ENCODE results near the gene EPHA6.

Gene EPHA6

DNA sequence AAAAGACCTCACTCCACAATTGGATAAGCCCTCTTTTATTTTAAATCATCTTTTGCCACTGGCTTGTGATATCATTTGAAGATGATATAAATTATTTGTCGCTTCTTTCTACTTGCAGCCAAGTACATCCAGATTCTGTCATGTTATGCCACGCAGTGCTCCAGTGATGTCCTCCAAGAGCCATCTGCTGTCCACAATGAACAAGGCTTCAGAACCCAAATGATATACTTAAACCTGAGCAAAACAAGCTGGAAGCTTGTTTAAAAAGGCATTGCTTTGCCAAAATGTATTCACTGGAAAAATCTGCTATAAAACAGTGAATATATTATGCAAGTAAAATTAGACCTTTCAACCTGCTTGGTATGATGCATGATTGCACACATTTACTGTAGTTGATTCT is 891.4 kb downstream of the EPHA6 start:
- no peak for DNase-seq (ENCODE audit: low read depth)

DNA sequence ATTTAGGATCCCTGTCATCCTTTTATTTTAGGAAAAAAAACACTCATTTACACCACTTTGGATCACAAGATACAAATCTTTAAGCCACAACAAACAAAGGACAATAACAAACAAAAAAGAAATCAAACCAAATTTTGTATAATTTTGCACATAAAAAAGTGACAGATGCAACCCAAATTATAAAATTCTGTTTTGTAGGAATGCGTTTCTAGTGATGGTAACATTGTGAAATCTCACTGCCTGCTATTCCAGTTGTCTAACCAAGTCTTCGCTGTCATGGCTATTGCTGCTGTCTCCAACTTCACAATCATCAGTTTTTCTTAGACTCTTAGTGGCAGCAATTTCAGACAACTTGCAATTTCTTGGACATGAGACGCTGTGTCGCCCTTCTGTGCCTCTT is 891.8 kb downstream of the EPHA6 start:
- DNase-seq (ENCODE audit: low read depth): no peak

DNA sequence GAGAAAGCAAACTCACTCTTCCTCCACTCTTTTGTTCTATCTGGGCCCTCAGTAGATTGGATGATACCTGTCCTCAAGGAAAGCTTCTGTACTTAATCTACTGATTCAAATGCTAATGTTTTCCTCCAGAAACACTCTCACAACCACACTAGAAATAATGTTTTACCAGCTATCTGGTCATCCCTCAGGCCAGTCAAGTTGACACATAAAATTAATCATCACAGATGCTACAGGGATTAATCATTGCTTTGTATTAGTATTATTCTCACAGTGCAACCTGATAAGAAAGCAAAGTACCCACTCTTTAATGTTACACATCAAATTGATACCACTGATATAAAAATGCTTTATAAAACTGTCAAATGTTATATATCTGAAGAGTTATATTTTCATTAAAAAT is 897.3 kb downstream of the EPHA6 start:
- DNase-seq (ENCODE audit: low read depth): no peak

DNA sequence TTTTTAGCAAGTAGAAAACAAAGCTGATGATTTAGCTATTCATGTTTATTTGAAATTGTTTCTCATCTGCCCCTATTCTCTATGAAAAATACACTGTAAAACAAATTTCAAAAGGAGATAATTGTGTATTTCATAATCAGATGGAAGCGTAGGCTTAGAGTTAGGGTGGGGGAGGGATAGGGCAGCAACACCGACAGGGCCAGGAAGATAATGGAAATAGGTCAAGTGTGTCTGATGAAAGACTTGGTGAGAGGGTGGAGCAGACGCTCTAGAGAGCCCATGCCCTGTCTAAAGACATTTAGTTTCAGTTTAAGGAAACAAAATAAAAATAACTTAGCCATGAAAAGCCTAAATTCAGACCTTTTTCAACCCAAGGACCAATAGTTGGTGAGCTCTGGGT is 898.5 kb downstream of the EPHA6 start:
- DNase-seq (ENCODE audit: low read depth): no peak

DNA sequence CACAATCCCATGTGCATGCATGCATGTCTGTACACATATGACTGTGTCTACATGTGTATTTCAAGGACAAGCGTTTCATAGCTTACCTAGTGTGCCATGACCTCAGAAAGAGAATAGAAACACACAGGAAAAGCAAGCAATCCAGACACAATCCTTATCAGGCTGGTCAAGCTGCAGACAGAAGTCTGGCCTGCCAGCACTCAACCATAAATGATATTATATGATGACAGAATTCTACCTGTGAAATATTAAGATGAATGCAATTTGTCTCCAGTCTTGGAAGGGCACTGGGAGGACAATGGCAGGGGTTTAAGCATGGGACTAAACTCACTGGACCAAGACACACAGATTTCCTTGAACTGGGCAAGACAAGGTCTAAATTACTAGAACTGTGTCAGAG is 899.2 kb downstream of the EPHA6 start:
- no peak for DNase-seq (ENCODE audit: low read depth)

DNA sequence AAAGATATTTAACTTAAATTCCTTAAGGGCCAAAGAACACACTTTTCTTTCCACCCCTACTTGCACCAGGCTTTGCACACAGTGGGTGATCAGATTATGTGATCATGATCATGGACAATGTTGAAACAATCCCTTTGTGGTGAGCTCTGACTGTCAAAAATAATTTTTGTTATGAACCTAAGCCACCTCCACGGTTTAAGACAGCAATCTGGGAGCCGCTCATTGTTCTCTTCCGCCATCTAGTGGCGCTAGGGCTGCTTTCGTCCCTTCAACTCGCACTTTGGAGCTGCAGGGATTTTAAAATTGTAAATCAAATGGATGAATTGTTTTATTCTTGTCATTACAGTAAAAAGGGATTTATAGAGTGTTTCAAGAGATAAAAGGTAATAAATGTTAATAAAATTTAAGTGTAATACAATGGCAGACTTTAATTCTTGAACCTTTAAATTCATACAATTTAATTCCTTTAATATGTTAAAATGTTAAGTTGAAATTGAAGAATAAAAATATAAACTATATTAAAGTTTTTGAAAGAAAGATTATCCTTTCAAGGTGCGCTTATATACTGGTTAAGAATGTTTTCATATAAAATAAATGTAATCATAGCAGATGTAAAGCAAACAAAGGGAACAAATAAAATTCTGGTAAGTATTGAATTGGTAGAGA is 904.9 kb downstream of the EPHA6 start:
- DNase-seq (ENCODE audit: low read depth): peak; percentile 23

DNA sequence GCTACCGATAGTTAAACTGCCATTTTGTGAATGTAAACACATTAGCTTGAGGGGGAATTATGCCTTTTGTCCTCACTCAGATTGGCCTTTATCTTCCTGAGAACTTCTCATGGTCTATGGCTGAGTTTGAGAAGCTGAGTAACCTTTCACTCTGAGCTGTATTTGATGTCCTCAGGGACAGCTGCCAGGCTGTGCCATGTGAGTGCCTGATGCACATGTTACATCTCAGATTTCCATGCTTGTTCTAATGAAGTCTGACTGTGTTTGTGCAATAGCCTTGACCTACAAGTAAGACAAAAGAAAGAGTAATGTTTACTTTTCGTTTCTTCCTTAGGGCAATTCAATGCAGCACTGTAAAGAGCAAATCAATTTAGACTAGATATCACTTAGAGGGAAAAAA is 906.0 kb downstream of the EPHA6 start:
- DNase-seq (ENCODE audit: low read depth): no peak

DNA sequence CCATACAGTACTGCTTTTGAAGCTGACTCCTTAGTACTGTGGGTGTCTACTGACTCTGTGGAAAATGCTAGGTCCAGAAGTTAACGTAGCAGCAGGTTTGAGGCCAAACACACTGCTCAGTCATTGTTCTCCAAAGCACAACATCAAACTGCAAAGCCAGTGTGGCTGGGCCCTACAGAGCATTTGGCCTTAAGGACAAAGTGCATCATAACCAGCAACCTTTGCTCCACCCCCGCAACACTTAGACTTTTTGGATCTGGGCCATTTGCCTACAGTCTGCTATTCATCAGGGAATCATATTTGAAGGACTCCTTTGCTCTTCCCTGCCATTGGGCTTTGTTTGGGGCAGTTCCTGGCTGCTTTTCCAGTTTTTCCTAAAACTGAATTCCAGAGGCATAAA is 907.1 kb downstream of the EPHA6 start:
- DNase-seq (ENCODE audit: low read depth): no peak

DNA sequence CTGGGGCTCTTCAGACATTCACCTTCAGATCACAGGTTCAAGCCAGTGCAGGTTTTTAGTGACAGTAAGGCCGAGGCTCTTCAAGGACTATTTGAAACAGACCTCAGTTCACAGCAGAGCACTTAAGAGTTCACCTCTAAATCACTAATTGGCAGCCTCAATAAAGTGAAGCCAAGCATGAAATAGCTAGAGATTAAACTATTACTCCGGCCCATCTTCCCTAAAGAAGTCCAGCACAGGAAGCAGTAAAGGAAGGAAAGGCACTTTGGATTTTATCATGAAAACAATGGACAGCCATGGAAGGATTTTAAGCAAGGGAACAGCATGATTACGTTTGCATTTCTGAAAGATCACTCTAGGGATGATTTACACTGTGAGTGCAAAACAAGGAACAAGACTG is 922.5 kb downstream of the EPHA6 start:
- DNase-seq (ENCODE audit: low read depth): no peak

DNA sequence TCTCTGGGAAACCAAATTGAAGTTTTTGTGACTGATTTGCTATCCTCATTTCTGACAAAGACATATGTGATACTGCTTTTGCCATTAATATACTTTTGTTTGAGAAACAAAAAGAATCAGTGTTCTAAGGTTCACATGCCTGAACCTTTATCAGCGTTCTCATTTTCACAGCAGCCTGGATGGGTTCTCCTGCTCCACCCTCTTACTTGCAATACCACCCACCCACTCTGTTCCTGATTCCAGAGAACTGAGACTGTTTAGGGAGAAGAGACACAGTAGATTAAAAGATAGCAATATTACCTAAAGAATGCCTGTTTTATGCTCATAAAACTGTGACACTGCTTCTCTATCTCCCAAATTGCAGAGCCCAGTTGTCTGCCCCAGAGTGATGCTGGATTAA is 924.4 kb downstream of the EPHA6 start:
- DNase-seq (ENCODE audit: low read depth): no peak

DNA sequence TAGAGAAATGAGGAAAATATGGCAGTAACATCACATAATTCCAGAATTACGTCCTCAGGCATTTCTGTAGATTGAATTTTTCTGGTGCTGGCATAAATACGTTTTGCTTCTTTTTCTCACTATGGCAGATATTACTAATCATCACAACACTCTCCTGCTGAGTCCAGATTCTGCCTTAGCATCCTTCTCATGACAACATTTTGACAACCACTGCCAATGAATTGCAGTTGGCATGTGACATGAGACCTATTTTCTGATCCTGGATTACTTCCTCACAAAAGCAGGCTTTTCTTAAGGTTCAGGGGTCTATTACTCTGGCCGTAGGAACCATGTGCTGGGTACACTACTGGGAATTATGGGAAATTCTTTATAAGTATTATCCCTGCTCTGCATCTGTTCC is 927.6 kb downstream of the EPHA6 start:
- DNase-seq (ENCODE audit: low read depth): no peak

DNA sequence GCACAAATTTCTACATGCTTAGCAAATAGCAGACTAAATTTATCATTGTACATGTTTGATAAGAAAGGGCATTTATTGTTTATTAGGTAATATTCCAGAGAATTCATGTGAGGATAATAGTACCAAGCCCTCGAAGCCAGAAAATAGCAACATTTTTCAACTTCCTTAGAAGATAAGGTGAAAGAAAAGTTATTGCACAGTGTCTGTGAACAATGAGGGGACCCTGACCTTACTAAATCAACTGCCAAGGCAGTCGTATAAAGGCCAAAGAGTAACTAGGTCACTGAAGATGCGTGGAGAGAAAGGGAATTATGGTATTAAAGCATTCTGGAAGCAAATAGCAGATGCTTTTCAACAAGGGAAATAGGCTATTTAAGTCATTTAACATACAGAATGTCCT is 929.9 kb downstream of the EPHA6 start:
- no peak for DNase-seq (ENCODE audit: low read depth)

DNA sequence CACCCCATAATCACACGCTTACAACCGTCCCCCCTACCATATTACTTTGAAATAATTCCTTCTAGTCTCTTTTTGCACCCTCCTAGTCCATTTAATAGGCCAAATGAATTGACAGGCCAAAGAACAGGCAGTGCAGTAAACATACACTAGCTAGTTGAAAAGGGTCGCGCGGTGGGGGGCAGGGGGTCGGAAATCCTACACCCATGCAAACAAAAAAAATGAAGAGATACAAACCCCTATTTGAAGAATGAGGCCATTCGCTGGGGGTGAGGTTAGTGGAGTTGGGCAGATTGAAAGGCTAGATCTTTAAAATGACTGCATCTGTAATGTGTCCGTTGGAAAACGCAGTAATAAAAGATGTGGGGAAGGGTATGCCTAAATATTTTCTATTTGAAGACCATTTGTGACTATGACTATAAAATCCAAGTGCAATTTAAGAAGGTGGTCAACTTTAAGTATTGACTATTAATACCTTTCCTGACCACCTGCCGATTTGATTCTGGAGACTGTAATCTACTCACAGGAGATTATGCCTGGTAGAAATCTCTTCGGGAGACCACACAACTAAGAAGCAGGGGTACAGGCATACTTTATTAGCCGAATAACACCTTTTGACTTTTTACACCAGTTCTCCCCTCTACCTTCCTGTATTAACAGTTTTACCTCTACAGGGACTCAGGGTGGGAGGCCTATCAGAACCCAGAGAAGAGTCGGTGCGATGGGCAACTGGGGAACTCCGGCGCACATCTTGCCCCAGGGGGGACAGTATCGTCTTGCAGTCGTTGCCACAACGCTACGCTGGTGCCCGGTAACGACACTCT is 949.4 kb downstream of the EPHA6 start:
- no peak for DNase-seq (ENCODE audit: low read depth)

DNA sequence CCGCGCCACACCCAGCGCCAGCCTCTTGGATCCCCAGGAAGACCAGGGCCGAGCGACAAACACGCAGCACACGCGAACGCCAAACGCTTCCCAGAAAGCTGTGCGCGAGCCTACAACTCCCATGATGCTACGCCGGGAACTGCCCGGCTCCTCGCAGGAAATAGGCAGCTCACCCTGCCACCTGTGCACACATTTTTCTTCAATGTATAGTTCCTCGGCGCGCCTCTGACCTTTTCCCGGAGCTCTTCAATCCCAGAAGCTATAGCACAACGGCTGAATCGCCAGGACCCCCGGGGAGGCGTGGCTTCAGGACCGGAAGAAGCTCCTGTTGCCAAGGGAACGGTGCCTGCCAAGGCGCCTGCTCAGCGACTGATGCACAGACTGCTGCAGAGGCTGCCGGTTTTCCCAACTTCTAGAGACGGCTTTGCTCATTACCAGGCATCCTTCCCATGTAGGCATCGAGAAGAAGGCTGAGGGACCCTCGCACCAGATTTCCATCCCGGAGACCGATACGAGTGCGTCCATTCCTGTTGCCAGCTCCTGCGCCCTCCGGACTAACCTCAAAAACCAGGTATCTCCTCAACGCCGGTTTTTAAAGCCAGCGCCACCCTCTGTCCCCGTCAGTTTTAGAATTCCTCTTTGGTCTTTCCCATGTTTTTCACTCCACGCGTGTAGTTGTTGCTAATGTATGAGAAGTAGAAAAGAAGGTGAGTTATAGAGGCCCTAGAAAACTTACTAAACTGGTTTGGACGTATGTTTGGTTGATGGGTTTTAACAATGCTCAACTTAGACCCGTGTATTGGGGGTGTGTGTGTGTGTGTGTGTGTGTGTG is 950.2 kb downstream of the EPHA6 start, which contains the start of gene ARL6:
Gene ARL6, plus strand, starts transcription at position 352 of the 832 bp plus-strand sequence. CDS start 3,350 bp downstream, outside the sequence.
- DNase-seq (ENCODE audit: low read depth): peak; percentile 42

DNA sequence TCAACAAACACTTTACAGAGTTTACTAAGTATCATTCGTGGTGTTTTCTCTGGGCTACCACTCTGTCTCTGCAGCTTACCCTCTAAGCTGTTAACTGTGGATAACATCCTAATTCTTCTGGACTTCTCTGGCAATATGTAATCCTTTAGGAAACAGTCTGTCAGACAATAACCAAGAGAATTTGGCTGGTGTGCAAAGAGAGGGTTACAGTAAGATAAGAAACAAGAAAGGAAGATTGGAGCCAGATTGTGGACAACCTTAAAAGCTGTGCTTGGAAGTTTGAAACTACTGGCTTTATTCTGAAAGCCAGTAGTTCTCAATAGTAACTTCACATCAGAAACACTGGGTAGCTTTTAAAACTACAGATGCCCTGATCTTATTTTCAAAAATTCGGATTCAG is 950.9 kb downstream of the EPHA6 start:
- DNase-seq (ENCODE audit: low read depth): no peak

DNA sequence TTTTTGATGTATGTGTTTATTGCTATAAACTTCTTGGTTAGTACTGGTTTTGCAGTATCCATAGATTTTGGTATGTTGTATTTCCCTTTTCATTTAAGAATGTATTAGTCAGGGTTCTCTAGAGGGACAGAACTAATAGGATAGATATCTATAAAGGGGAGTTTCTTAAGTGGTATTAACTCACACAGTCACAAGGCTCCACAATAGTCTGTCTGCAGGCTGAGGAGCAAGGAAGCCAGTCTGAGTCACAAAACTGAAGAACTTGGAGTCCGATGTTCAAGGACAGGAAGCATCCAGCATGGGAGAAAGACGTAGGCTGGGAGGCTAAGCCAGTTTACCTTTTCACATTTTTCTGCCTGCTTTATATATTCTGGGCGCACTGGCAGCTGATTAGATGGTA is 958.5 kb downstream of the EPHA6 start:
- DNase-seq (ENCODE audit: low read depth): no peak

DNA sequence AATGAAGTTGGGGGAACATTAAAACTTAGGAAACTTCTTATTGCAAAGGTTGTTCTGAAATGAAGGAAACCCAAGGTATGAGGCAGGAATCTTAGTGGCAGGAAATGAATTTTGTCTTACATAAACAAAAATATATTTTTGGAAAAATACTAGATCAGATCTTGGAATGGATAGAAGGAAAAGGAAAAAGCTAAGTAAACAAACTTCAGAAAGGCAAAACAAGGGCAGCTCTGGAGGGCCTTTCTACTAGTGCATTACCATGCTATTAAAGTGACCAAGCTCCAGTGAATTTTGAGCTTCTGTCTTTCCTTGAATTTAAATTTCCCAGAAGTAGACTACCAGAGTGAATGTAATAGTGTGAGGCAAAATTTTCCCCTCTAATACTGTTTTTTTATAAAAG is 963.8 kb downstream of the EPHA6 start:
- no peak for DNase-seq (ENCODE audit: low read depth)

DNA sequence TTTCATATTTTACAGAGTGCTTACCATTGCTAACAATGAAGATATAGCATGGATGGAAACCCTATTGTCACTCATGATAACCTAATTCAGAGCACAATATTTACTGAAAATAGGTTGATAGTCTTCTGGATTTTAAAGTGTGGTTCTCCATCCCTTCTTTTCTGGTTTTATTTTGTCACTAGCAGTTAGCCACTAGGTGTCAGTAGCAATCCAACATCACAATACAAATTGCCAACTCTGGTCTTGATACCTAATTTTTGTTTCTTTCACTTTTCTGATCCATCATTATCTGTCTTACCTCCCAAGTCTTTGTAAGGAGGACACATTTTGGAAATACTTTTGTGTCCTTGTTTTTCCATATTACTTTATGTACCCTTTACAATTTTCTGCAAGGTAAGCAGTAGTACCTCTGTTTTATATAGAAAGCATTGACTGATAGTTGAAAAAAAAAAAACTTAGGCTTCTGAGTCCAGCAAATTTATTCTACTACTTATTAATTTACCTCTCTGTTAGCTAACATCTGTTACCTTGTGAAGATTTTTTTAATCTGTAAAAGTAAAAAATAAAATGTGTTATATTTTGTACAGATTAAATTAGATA is 979.1 kb downstream of the EPHA6 start:
- no peak for DNase-seq (ENCODE audit: low read depth)

DNA sequence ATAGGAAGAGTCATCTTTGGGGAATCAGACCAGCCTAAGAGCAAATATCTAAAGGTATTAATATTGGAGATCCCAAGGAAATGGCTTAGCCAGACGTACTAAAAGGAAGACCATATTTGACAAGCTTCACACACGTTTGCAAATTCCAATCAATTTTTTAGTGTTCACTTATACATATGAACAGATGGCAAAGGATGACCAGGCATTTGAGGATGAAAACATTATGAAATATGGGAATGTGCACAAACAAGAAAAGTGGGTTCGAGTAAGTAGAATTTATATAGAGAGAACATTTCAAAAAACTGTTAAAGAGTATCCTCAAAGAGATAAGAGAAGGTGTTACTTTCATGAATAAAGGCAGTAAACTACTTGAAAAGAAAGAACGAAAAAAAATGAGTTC is 981.6 kb downstream of the EPHA6 start:
- DNase-seq (ENCODE audit: low read depth): no peak
